HG03460 (cell line): Measurements from ENCODE around the gene PCYT2.

Experiments used
- ATAC-seq: cut with Tn5 transposase; IDR thresholded peaks from one replicate; pipeline ENCODE4 v1.9.1; 2021; ENCODE audit not compliant: unreplicated experiment

Gene PCYT2

GRCh38 chr17:81902023-81902652 is 9.1 kb downstream of the PCYT2 start, which contains the start of gene NPB:
Gene NPB (plus strand): TSS chr17:81902238. CDS start chr17:81902278, 40 bp downstream.
- no peak for ATAC-seq

GRCh38 chr17:81901167-81902022 is 9.8 kb downstream of the PCYT2 start:
- ATAC-seq: no peak

- no peak for ATAC-seq
Observed at GRCh38 chr17:81900181-81900820, 10.9 kb downstream of the PCYT2 start.

DNA sequence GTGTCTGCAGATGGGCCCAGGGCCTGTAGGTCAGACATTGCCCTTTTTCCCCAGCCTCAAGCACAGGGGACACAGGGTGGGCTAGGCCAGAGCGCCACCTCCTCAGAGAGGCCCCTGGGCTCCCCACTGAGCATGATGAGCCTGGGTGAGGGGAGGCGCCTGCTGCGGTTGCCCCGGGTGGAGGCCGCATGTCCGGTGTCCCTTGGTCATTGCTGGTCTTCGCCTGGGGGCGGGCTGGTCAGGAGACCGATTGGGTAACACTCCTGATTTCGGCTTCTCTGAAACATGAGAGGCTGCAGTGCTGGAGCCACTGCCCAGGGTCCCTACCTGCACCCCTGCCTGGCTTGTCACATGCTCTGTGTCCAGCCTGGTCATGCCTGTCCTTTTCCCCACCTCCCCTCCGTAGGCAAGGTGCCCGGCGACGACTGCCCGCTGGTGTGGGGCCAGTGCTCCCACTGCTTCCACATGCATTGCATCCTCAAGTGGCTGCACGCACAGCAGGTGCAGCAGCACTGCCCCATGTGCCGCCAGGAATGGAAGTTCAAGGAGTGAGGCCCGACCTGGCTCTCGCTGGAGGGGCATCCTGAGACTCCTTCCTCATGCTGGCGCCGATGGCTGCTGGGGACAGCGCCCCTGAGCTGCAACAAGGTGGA is 11.6 kb downstream of the PCYT2 start:
- no peak for ATAC-seq

- no peak for ATAC-seq
Observed at GRCh38 chr17:81898885-81899284, 12.3 kb downstream of the PCYT2 start.

DNA sequence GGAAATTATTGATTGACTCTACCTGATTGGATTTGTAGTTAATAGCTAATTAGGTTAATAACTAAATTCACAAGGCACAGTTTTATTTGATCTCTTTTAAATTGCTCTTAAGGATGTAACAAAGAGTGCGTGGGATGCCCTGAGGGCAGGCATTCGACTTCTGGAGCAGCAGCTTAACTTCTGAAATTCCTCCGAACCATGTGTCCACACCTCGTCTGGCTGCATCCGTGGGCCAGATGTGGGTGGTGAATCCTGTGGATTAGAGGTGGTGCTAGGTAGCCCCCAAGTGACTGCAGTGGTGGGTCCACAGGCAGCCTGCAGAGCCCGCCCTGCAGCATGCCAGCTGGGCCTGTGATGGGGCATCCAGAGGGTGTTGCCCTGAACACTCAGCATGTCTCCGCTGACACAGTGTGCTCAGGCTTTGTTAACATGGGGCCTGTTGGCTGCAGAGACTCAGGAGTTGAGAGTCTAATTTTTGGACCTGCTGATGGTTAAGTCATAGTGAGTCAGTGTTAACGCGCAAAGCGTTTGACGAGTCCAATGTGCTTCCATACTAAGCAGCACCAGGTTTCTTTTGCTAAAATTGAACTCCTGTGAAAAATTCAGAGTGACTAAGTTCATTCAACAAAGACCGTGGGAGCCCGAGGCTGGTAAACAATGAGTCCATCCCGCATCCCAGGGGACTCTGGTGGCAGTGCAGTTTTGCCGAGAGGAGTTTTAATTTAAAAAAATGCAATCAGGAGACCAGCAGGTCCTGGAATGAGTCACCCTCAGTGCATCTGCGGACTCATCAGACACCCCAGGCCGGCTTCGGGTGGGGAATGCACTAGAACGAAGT is 13.0 kb downstream of the PCYT2 start:
- no peak for ATAC-seq

GRCh38 chr17:81895400-81895799 is 15.8 kb downstream of the PCYT2 start:
- no peak for ATAC-seq

DNA sequence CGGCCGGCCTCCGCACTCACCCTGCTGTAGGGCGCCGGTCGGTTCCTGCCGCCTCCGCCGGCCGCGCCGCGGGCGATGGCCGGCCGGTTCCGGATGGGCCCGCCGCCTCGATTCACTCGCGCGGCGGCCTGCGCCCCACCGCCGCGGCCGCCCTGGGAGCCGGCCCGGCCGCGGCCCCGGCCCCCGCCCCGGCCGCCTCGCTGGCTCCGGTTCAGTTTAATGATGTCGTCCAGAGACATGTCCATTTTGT is 20.0 kb downstream of the PCYT2 start:
- no peak for ATAC-seq

GRCh38 chr17:81890447-81891302 is 20.5 kb downstream of the PCYT2 start:
- peak; percentile 6 for ATAC-seq

GRCh38 chr17:81889602-81890001 is 21.6 kb downstream of the PCYT2 start:
- no peak for ATAC-seq

DNA sequence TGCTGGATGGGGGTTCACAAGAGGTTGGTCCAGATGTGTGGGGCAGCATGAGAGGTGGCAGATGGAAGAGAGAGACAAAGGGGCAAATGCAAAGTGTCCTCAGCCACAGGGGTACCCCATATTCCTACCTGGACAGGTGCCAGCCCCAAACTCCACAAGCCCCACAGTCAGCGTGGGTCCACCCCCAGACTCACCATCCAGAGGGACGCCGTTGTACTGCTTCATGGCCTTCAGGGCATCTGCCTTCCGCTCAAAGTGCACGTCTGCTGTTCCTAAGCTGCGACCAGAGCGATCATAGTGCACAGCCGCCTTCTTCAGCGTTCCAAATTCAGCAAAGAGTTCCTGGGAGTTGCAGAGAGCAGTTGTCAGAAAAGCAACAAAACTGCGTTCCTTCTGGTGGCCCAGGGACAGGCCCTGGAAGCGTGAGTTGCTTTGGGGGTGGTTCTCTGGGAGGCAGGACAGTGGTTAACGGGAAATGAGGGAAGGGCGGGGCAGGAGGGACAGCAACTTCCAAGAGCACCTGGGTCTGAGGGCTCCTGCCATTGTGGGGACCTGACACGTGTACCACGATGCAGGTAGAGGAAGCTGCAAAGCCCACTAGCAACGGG is 22.1 kb downstream of the PCYT2 start:
- ATAC-seq: no peak

GRCh38 chr17:81888105-81888987 is 22.9 kb downstream of the PCYT2 start:
- ATAC-seq: no peak

DNA sequence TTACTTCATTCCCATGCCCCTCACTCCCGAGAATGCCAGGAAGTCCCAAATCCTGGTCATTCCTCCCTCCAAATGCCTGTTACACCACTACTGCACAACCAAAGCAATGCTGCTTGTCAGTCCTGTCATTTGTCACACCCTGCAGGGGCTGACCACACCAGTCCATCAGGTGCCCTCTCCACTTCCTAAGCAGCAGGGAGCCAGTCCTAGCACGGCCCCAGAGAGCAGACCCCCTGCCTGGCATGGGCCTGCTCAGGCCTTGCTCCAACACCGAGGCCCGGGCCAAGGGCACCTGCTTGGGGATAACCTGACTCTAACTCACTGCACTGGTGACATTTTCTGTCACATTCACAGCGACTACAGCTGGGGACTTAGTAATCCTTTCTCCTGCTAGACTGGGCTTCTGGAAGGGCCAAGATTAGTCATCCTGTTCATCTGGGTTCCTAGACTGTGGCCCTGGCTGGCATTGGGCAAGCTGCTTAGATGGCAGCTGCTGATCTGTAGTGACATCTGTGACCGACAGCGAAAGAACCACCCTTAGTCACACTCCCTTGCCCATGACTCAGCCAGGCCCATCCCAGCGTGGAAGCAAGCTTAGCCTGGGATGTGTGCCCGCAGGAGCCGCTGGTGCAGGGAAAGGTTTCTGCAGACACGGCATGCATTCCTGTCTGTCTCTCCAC is 25.2 kb downstream of the PCYT2 start:
- no peak for ATAC-seq

DNA sequence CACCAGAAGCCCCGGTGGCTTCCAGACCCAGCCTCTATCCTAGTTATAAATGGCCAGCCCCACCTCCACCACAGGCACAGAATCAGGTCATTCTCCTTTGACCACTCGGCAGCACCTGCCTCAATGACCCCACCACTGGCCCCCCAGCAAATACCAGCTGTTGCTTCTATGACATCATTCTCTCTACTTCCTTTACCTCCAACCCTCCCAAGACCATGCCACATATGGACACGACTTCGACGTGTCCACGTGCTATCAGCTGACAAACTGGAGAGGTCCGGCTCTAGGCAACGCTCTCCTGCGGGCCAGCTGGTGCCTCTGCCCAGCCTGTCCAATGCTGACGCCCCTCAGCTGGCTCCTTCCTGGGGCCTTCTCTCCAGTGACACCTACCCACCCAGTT is 25.7 kb downstream of the PCYT2 start:
- ATAC-seq: no peak

DNA sequence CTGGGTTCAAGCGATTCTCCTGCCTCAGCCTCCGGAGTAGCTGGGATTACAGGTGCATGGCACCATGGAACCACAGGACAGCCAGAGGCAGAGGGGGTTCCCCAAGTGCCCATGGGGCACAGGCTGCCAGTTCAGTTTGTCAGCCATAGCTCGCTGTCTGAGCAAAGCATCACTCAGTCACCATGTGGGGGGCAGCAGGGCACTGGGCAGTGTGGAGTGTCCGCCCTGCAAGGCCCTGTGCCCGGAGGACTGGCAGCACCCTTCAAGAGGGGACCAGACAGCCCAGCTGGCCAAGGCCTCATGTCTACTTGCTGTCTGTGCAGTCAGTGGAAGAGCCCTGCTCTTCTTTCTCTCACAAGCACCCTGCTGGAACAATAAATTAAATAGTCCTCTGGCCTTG is 26.2 kb downstream of the PCYT2 start:
- ATAC-seq: no peak

DNA sequence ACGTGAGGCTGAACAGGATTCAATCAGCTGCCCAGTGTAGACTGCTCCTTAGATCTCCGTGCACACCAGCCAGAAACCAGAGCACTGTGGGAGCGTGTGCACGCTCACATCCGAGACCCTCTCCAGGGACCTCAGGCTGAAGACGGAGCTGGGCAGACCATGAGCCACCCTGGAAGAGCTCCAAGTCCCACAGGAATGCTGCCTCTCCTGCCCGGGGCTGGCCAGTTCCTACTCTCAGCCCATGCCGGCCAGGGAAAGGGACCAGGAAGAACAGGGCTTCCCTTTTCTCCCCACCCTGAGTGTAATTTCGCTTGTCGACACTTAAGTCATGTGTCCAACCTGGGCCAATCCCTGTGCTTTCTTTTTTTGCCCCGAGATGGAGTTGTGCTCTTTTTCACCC is 26.7 kb downstream of the PCYT2 start:
- no peak for ATAC-seq

DNA sequence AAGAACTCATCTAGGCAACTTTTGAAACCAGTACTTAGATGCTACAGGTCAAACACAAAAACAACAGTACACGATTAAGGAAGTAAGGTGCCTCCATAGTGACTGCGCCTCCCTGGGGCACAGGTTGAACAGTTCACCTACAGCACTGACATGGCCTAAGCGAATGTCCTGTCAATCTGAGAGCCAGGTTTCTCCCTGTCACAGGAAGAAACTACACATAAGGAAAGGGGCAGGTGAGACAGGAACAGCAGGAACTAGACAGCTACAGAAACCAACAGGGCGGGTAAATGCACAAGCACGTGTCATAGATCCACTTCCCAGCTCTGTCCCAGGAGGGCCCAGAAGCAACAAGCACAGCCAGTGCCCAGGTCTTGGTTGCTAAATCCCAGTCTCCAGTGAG is 32.1 kb downstream of the PCYT2 start:
- ATAC-seq: no peak

GRCh38 chr17:81878294-81878693 is 32.9 kb downstream of the PCYT2 start:
- no peak for ATAC-seq
